Measurements from ENCODE around the gene MAST1.

DNA sequence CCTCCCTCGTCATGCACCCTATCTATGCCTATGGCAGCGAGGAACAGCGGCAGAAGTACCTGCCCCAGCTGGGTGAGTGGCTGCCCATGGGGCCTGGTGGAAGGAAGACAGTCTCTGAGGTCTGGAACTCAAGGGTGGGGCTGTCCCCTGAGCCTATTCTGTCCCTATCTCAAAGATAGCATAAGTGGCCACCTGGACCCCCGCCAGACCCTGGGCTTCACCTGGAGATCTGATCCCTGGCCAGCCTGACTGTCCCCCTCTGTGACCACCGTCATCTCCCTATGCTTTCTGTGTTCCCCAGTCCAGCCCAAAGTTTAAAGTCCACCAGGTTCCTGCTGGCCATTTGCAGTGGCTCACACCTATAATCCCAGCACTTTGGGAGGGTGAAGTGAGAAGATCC, 55.3 kb downstream of the MAST1 start:
- TF ChIP-seq, protein P1, sequence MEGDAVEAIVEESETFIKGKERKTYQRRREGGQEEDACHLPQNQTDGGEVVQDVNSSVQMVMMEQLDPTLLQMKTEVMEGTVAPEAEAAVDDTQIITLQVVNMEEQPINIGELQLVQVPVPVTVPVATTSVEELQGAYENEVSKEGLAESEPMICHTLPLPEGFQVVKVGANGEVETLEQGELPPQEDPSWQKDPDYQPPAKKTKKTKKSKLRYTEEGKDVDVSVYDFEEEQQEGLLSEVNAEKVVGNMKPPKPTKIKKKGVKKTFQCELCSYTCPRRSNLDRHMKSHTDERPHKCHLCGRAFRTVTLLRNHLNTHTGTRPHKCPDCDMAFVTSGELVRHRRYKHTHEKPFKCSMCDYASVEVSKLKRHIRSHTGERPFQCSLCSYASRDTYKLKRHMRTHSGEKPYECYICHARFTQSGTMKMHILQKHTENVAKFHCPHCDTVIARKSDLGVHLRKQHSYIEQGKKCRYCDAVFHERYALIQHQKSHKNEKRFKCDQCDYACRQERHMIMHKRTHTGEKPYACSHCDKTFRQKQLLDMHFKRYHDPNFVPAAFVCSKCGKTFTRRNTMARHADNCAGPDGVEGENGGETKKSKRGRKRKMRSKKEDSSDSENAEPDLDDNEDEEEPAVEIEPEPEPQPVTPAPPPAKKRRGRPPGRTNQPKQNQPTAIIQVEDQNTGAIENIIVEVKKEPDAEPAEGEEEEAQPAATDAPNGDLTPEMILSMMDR (IDR thresholded peaks at IDR 0.05; ENCODE audit: low read depth, low read length, missing input control) = no peak
- no peak for TF ChIP-seq TAF1 (conservative IDR thresholded peaks at IDR 0.05)
- TF ChIP-seq, protein P2, sequence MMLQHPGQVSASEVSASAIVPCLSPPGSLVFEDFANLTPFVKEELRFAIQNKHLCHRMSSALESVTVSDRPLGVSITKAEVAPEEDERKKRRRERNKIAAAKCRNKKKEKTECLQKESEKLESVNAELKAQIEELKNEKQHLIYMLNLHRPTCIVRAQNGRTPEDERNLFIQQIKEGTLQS (IDR thresholded peaks at IDR 0.05) = no peak
- TF ChIP-seq SP1 (IDR thresholded peaks at IDR 0.05) = no peak
- no peak for TF ChIP-seq RAD21 (IDR thresholded peaks at IDR 0.05)
- no peak for TF ChIP-seq JUND (IDR thresholded peaks at IDR 0.05)
- TF ChIP-seq, protein P3, sequence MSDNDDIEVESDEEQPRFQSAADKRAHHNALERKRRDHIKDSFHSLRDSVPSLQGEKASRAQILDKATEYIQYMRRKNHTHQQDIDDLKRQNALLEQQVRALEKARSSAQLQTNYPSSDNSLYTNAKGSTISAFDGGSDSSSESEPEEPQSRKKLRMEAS (IDR thresholded peaks at IDR 0.05) = no peak
- TF ChIP-seq, protein P4, sequence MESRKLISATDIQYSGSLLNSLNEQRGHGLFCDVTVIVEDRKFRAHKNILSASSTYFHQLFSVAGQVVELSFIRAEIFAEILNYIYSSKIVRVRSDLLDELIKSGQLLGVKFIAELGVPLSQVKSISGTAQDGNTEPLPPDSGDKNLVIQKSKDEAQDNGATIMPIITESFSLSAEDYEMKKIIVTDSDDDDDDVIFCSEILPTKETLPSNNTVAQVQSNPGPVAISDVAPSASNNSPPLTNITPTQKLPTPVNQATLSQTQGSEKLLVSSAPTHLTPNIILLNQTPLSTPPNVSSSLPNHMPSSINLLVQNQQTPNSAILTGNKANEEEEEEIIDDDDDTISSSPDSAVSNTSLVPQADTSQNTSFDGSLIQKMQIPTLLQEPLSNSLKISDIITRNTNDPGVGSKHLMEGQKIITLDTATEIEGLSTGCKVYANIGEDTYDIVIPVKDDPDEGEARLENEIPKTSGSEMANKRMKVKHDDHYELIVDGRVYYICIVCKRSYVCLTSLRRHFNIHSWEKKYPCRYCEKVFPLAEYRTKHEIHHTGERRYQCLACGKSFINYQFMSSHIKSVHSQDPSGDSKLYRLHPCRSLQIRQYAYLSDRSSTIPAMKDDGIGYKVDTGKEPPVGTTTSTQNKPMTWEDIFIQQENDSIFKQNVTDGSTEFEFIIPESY (IDR thresholded peaks at IDR 0.05) = no peak
